ENCODE results near the gene LINC01488.

- TF ChIP-seq CTCF (IDR thresholded peaks at IDR 0.05 in 2 of 3, conservative IDR thresholded peaks at IDR 0.05 in 1 of 3; ENCODE audit: control insufficient read depth in 2 of 3, extremely low read depth in 1 of 3, insufficient read depth in 1 of 3, low read depth in 3 of 3, low read length in 3 of 3), result no peak
- no peak for TF ChIP-seq SIX5 (IDR thresholded peaks at IDR 0.05; ENCODE audit: low read depth, low read length, severe bottlenecking)
- TF ChIP-seq MEF2A (IDR thresholded peaks at IDR 0.05; ENCODE audit: insufficient read depth, low read depth, low read length), result no peak
- no peak for TF ChIP-seq YBX1 (IDR thresholded peaks at IDR 0.05)
- TF ChIP-seq RAD21 (IDR thresholded peaks at IDR 0.05; ENCODE audit: insufficient read depth, low read depth, low read length), result no peak
Measured at GRCh38 chr11:69520186-69520916, 38.9 kb downstream of the LINC01488 start.
